B cell (primary cell): Measurements from ENCODE around the gene ERC1. TPM values are rescaled to one million over a fixed set of nuclear protein-coding genes. Genes with fewer than 3 reads are reported as not detected.

Experiments
- ATAC-seq: fragments of 200-7000 bp; cut with Tn5 transposase; one replicate; pipeline ENCODE4 v1.10.0; 2021; ENCODE audit warnings: low read depth, mild to moderate bottlenecking, moderate number of reproducible peaks, moderate library complexity
- CTCF ChIA-PET: fragments of 350-600 bp; sonication (Branson Sonifier 250); formaldehyde crosslinking; loops from one replicate; lab custom pipeline; 2021; ENCODE audit warnings: antibody characterized with exemption, inconsistent platforms; lab: Charles Lee
- POLR2A ChIA-PET: fragments of 350-600 bp; sonication (Branson Sonifier 250); formaldehyde crosslinking; loops from one replicate; lab custom pipeline; 2021; ENCODE audit warnings: antibody characterized with exemption; lab: Charles Lee
- DNase-seq: peaks from one replicate; pipeline ENCODE4 v3.0.0; 2013
- H2AFZ ChIP-seq: 2 replicates; pipeline ENCODE4 v1.6.1; 2012; ENCODE audit warnings: mild to moderate bottlenecking, low read depth, low read length; ENCODE audit not compliant: insufficient read depth, poor library complexity, severe bottlenecking
- H3K27ac ChIP-seq, 2 donors: 1 replicate in 1 of 2; 2 replicates in 1 of 2; pipeline ENCODE4 v1.5.1; 2012 to 2013; ENCODE audit warnings: low read length in 2 of 2, mild to moderate bottlenecking in 2 of 2, moderate library complexity in 1 of 2
- H3K27me3 ChIP-seq, 4 experiments: fragments of 200-600 bp in 1 of 4; sonication (generic) in 1 of 4; replicated peaks in 1 of 4; 1 replicate in 2 of 4; 2 replicates in 2 of 4; pipeline versions ENCODE4 v1.6.1 to v1.7.0; 2013 to 2016; ENCODE audit warnings: low read length in 3 of 4, mild to moderate bottlenecking in 2 of 4, mixed read lengths in 1 of 4, moderate library complexity in 1 of 4; ENCODE audit not compliant: insufficient read depth in 4 of 4, control insufficient read depth in 3 of 4; ENCODE audit errors: control extremely low read depth in 1 of 4
- H3K36me3 ChIP-seq, 2 experiments: replicated peaks in 1 of 2; 1 replicate in 1 of 2; 2 replicates in 1 of 2; pipeline versions ENCODE4 v1.6.1 to v1.7.1; 2013; ENCODE audit warnings: low read length in 1 of 2; ENCODE audit not compliant: insufficient read depth in 2 of 2, control insufficient read depth in 1 of 2; ENCODE audit errors: control extremely low read depth in 1 of 2, extremely low read depth in 1 of 2
- H3K4me1 ChIP-seq, 2 donors: fragments of 200-600 bp in 1 of 2; sonication (generic) in 1 of 2; 1 replicate in 1 of 2; 2 replicates in 1 of 2; pipeline versions ENCODE4 v1.5.1 to v1.6.1; 2013 to 2017; ENCODE audit warnings: low read length in 2 of 2; ENCODE audit not compliant: control insufficient read depth in 2 of 2, insufficient read depth in 2 of 2
- H3K4me2 ChIP-seq: replicated peaks from 2 replicates; pipeline ENCODE3; 2012; ENCODE audit warnings: mild to moderate bottlenecking, low read depth, low read length; ENCODE audit not compliant: poor library complexity, severe bottlenecking
- H3K4me3 ChIP-seq, 5 experiments: fragments of 200-600 bp in 1 of 5; sonication (generic) in 1 of 5; 1 replicate in 3 of 5; 2 replicates in 2 of 5; pipeline versions ENCODE4 v1.5.1 to v1.7.0; 2011 to 2016; ENCODE audit warnings: low read length in 4 of 5, mild to moderate bottlenecking in 4 of 5, low read depth in 2 of 5, control low read depth in 1 of 5, moderate library complexity in 1 of 5; ENCODE audit not compliant: insufficient read depth in 1 of 5; ENCODE audit errors: control extremely low read depth in 1 of 5, extremely low read depth in 1 of 5
- H3K79me2 ChIP-seq: fragments of 200-600 bp; sonication (generic); one replicate; pipeline ENCODE4 v1.6.0; 2016; ENCODE audit warnings: low read length; ENCODE audit not compliant: control insufficient read depth, insufficient read depth
- H3K9ac ChIP-seq: fragments of 200-600 bp; sonication (generic); 2 replicates; pipeline ENCODE4 v1.6.1; 2017; ENCODE audit warnings: mild to moderate bottlenecking, low read length, moderate library complexity
- H3K9me3 ChIP-seq, 3 donors: one replicate each; pipeline versions ENCODE4 v1.6.1 to v1.7.1; 2013; ENCODE audit warnings: low read length in 2 of 3; ENCODE audit not compliant: control insufficient read depth in 2 of 3, insufficient read depth in 1 of 3; ENCODE audit errors: control extremely low read depth in 1 of 3
- H4K20me1 ChIP-seq: 2 replicates; pipeline ENCODE4 v1.6.0; 2012; ENCODE audit warnings: mild to moderate bottlenecking, low read length; ENCODE audit not compliant: insufficient read depth, control insufficient read depth, poor library complexity, severe bottlenecking
- H3K27ac Mint-ChIP-seq: one replicate; pipeline ENCODE4 v1.8.0; 2021; ENCODE audit warnings: mixed read lengths
- H3K27me3 Mint-ChIP-seq: one replicate; pipeline ENCODE4 v1.8.0; 2021; ENCODE audit warnings: mixed read lengths
- H3K4me1 Mint-ChIP-seq: one replicate; pipeline ENCODE4 v1.8.0; 2021; ENCODE audit warnings: mixed read lengths
- H3K4me3 Mint-ChIP-seq: one replicate; pipeline ENCODE4 v1.8.0; 2021; ENCODE audit warnings: mixed read lengths
- H3K9me3 Mint-ChIP-seq: one replicate; pipeline ENCODE4 v1.8.0; 2022; ENCODE audit warnings: mixed read lengths; ENCODE audit not compliant: insufficient read depth
- CTCF ChIP-seq: fragments of 200-600 bp; IDR thresholded peaks from one replicate; pipeline ENCODE4 v1.8.0; 2022; ENCODE audit warnings: antibody characterized with exemption, mild to moderate bottlenecking
- EZH2 ChIP-seq: IDR thresholded peaks from 2 replicates; pipeline ENCODE4 v1.6.1; 2012; ENCODE audit warnings: borderline replicate concordance, low read depth, mild to moderate bottlenecking, moderate library complexity, low read length; ENCODE audit not compliant: insufficient read depth, poor library complexity, severe bottlenecking
- WGBS: methylation state at CpG from one replicate; pipeline ENCODE4 v1.1.5; 2013; ENCODE audit warnings: missing lambda C conversion rate; ENCODE audit not compliant: insufficient coverage; 5-methylcytosine and 5-hydroxymethylcytosine counted together
- intact Hi-C: fragments of 100-400 bp; cut with micrococcal nuclease; formaldehyde crosslinking; loops from one replicate; pipeline ENCODE4 v1.10.0; 2022
- polyA plus RNA-seq: library from polyadenylated mRNA; depleted of rRNA; stranded (reverse); fragments of >200 nt; gene quantifications from 2 replicates; pipeline ENCODE4 v1.2.3, GENCODE V29; 2012
- total RNA-seq, 2 donors: library from RNA; stranded (reverse); fragments of 120-200 nt in 1 of 2; gene quantifications; 1 replicate in 1 of 2; 2 replicates in 1 of 2; pipeline versions ENCODE4 v1.2.3 to v1.2.4, GENCODE V29; 2013 to 2022

ERC1 gene
- total and polyA plus RNA-seq, 2 donors (not counting 1 experiment from before 2014, with no cell fraction given), result 4.0 to 77.6 TPM

DNA sequence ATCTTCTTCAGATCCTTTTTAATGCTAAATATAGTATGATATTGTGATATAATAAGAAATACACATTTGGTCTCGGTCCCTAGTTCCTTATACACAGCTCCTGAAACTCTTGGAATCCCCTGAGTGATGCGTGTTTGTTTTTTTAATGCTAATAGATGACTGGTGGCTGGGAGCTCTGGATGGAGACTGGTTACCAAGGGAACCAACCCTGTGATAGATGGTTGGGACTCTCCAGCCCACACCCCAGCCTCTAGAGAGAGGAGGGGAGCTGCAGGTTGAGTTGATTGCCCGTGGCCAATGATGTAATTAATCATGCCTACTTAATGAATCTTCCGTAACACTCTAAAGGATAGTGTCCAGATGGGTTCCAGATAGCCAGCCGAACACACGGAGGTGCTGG is 462.8 kb downstream of the ERC1 start:
- H3K27ac ChIP-seq, result no peak overlapping the region
- ATAC-seq (no peak), DNase-seq (no peak)
- no peak overlapping the region for H3K9ac ChIP-seq
- H3K27ac Mint-ChIP-seq, result no peak overlapping the region
- H3K9me3 ChIP-seq, result no peaks in the 10 kb centered on the region
- H2AFZ ChIP-seq, result no peak overlapping the region
- H3K27me3 Mint-ChIP-seq, result no peaks in the 10 kb centered on the region
- no peaks in the 10 kb centered on the region for H3K79me2 ChIP-seq
- H3K4me3 ChIP-seq, result no peak overlapping the region
- WGBS, result 100% methylated on average over 2 of the region's 6 CpGs
- H3K4me3 Mint-ChIP-seq, result no peak overlapping the region
- H3K27me3 ChIP-seq, result no peaks in the 10 kb centered on the region
- H3K4me2 ChIP-seq, result no peak overlapping the region
- H3K4me1 ChIP-seq, result no peaks in the 10 kb centered on the region
- no peaks in the 10 kb centered on the region for H3K4me1 Mint-ChIP-seq
- no peaks in the 10 kb centered on the region for H4K20me1 ChIP-seq
- intact Hi-C loops, result no loop called here
- ChIA-PET CTCF (no interaction called here), POLR2A (no interaction called here)
- TF ChIP-seq EZH2 (no peak), CTCF (no peak)
- H3K9me3 Mint-ChIP-seq, result no peaks in the 10 kb centered on the region
- peaks cover 3 to 11% of the 10 kb centered on the region in 2 experiments for H3K36me3 ChIP-seq

GRCh38 chr12:1456885-1457284 is 465.9 kb downstream of the ERC1 start:
- Histone ChIP-seq H3K9me3 (no peaks in the 10 kb centered on the region), H3K4me1 (no peaks in the 10 kb centered on the region), H3K4me2 (no peak overlapping the region), H3K27ac (no peak overlapping the region), H4K20me1 (no peaks in the 10 kb centered on the region), H3K36me3 (peaks cover 4 to 7% of the 10 kb centered on the region in 2 experiments), H3K9ac (no peak overlapping the region), H3K27me3 (no peaks in the 10 kb centered on the region), H3K79me2 (no peaks in the 10 kb centered on the region), H2AFZ (no peak overlapping the region), H3K4me3 (no peak overlapping the region)
- POLR2A ChIA-PET, result no interaction called here
- 100% methylated on average over 4 of the region's 7 CpGs for WGBS
- ATAC-seq, result no peak
- DNase-seq, result no peak
- Mint-ChIP-seq H3K4me1 (no peaks in the 10 kb centered on the region), H3K4me3 (no peak overlapping the region), H3K9me3 (no peaks in the 10 kb centered on the region), H3K27me3 (no peaks in the 10 kb centered on the region), H3K27ac (no peak overlapping the region)
- TF ChIP-seq EZH2, result no peak
- no peak for TF ChIP-seq CTCF
- intact Hi-C loops, result no loop called here
- CTCF ChIA-PET, result interaction anchor here (1.1 kb wide), 1 partner anchor 31 kb away, joined by 4 read pairs; no protein-coding TSS in a partner anchor
